SK-N-SH treated with all-trans-retinoic acid at 6 μM for 48 hours (cell line): ENCODE data around the gene KIAA0513.
"Not testable (repeated sequence)": the region's sequence is repeated elsewhere in the genome, so short reads cannot be mapped to it uniquely, and the experiment has no call there.

Source experiments
- ATAC-seq: fragments of 200-7000 bp; cut with Tn5 transposase; 3 replicates; pipeline ENCODE4 v1.9.1; 2020; ENCODE audit warnings: mild to moderate bottlenecking, moderate library complexity
- ARNTL ChIP-seq: fragments of 450-650 bp; formaldehyde crosslinking; IDR thresholded peaks from 2 replicates; pipeline ENCODE4 v1.5.0; 2020; ENCODE audit warnings: low read depth, mild to moderate bottlenecking, moderate library complexity, borderline replicate concordance
- BACH2 ChIP-seq: fragments of 250-450 bp; sonication (Bioruptor Pico); IDR thresholded peaks from 2 replicates; pipeline ENCODE4 v1.9.0; 2021; ENCODE audit warnings: mild to moderate bottlenecking, borderline replicate concordance
- CSDC2 ChIP-seq: fragments of 250-450 bp; sonication (Bioruptor Pico); IDR thresholded peaks from 2 replicates; pipeline ENCODE4 v1.5.0; 2020; ENCODE audit warnings: mild to moderate bottlenecking, moderate library complexity
- ESRRG ChIP-seq: fragments of 250-450 bp; sonication (Bioruptor Pico); IDR thresholded peaks from 2 replicates; pipeline ENCODE4 v1.6.1; 2021; ENCODE audit warnings: mild to moderate bottlenecking
- GLIS3 ChIP-seq: fragments of 250-450 bp; sonication (Bioruptor Pico); IDR thresholded peaks from 2 replicates; pipeline ENCODE4 v1.5.0; 2020; ENCODE audit warnings: mild to moderate bottlenecking, moderate library complexity
- ISL1 ChIP-seq: fragments of 250-450 bp; sonication (Bioruptor Pico); IDR thresholded peaks from 2 replicates; pipeline ENCODE4 v2.1.2; 2022; ENCODE audit warnings: mild to moderate bottlenecking, moderate library complexity
- OSR1 ChIP-seq: fragments of 250-450 bp; sonication (Bioruptor Pico); IDR thresholded peaks from 2 replicates; pipeline ENCODE4 v1.8.0; 2022; ENCODE audit warnings: moderate library complexity, mild to moderate bottlenecking, inconsistent platforms
- RARB ChIP-seq: fragments of 250-450 bp; sonication (Bioruptor Pico); IDR thresholded peaks from 2 replicates; pipeline ENCODE4 v1.8.0; 2021; ENCODE audit warnings: mild to moderate bottlenecking, moderate library complexity
- TCF4 ChIP-seq: fragments of 250-450 bp; sonication (Bioruptor Pico); IDR thresholded peaks from 2 replicates; pipeline ENCODE4 v1.8.0; 2021; ENCODE audit warnings: mild to moderate bottlenecking, moderate library complexity, borderline replicate concordance
- TOX ChIP-seq: fragments of 250-450 bp; sonication (Bioruptor Pico); IDR thresholded peaks from 2 replicates; pipeline ENCODE4 v1.8.0; 2021; ENCODE audit warnings: mild to moderate bottlenecking, moderate library complexity, borderline replicate concordance
- ZC3H10 ChIP-seq: fragments of 250-450 bp; sonication (Bioruptor Pico); IDR thresholded peaks from 2 replicates; pipeline ENCODE4 v1.5.1; 2021; ENCODE audit warnings: mild to moderate bottlenecking, moderate library complexity
- ZFP30 ChIP-seq: fragments of 450-650 bp; formaldehyde crosslinking; IDR thresholded peaks from 2 replicates; pipeline ENCODE4 v1.5.0; 2022; ENCODE audit warnings: mild to moderate bottlenecking, moderate library complexity
- ZNF70 ChIP-seq: fragments of 450-650 bp; formaldehyde crosslinking; IDR thresholded peaks from 2 replicates; pipeline ENCODE4 v1.5.0; 2020; ENCODE audit warnings: mild to moderate bottlenecking, moderate library complexity
- ZNF8 ChIP-seq: fragments of 450-650 bp; formaldehyde crosslinking; IDR thresholded peaks from 2 replicates; pipeline ENCODE4 v1.5.0; 2020; ENCODE audit warnings: mild to moderate bottlenecking, moderate library complexity
- TF ChIP-seq, protein P1 (sequence below): fragments of 250-450 bp; sonication (Bioruptor Pico); IDR thresholded peaks from 2 replicates; pipeline ENCODE4 v1.8.0; 2020; ENCODE audit warnings: mild to moderate bottlenecking, moderate library complexity, borderline replicate concordance
- TF ChIP-seq, protein P2 (sequence below): fragments of 250-450 bp; sonication (Bioruptor Pico); IDR thresholded peaks from 2 replicates; pipeline ENCODE4 v1.5.1; 2020; ENCODE audit warnings: low read depth, mild to moderate bottlenecking, moderate library complexity
- TF ChIP-seq, protein P3 (sequence below): fragments of 250-450 bp; sonication (Bioruptor Pico); IDR thresholded peaks from 2 replicates; pipeline ENCODE4 v1.8.0; 2021; ENCODE audit warnings: low read depth, mild to moderate bottlenecking, moderate library complexity, borderline replicate concordance
- TF ChIP-seq, protein P4 (sequence below): fragments of 250-450 bp; sonication (Bioruptor Pico); IDR thresholded peaks from 2 replicates; pipeline ENCODE4 v1.5.0; 2020; ENCODE audit warnings: mild to moderate bottlenecking, moderate library complexity

KIAA0513 gene

DNA sequence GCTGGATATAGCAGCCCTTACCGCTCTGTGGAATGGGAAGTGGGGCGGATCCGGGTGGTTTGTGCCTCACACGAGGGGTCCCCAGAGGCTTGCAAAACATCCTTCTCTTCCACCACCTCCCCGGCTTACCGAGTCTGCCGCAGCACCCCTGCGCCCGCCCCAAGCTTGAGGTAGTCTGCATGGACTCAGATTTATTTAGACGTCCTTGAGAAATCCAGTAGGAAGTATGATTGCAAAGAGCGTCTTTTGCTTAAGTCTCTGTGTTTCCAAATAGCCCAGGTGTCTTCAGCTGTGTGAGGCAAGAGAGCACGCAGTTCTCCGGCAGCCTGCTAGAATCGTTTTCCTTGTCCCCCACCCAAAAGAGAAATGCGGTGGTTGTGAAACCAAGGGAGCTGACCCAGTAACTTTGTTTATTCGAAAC lies 2.4 kb downstream of the KIAA0513 start:
- ATAC-seq, result no peak
- TF ChIP-seq, protein P1, sequence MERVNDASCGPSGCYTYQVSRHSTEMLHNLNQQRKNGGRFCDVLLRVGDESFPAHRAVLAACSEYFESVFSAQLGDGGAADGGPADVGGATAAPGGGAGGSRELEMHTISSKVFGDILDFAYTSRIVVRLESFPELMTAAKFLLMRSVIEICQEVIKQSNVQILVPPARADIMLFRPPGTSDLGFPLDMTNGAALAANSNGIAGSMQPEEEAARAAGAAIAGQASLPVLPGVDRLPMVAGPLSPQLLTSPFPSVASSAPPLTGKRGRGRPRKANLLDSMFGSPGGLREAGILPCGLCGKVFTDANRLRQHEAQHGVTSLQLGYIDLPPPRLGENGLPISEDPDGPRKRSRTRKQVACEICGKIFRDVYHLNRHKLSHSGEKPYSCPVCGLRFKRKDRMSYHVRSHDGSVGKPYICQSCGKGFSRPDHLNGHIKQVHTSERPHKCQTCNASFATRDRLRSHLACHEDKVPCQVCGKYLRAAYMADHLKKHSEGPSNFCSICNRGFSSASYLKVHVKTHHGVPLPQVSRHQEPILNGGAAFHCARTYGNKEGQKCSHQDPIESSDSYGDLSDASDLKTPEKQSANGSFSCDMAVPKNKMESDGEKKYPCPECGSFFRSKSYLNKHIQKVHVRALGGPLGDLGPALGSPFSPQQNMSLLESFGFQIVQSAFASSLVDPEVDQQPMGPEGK (CRISPR knock-in tag), result no peak
- TF ChIP-seq BACH2 (CRISPR knock-in tag), result no peak
- no peak for TF ChIP-seq TCF4
- TF ChIP-seq, protein P2, sequence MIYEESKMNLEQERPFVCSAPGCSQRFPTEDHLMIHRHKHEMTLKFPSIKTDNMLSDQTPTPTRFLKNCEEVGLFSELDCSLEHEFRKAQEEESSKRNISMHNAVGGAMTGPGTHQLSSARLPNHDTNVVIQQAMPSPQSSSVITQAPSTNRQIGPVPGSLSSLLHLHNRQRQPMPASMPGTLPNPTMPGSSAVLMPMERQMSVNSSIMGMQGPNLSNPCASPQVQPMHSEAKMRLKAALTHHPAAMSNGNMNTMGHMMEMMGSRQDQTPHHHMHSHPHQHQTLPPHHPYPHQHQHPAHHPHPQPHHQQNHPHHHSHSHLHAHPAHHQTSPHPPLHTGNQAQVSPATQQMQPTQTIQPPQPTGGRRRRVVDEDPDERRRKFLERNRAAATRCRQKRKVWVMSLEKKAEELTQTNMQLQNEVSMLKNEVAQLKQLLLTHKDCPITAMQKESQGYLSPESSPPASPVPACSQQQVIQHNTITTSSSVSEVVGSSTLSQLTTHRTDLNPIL (CRISPR knock-in tag), result no peak
- no peak for TF ChIP-seq CSDC2 (CRISPR knock-in tag)
- no peak for TF ChIP-seq ISL1 (CRISPR knock-in tag)
- TF ChIP-seq, protein P3, sequence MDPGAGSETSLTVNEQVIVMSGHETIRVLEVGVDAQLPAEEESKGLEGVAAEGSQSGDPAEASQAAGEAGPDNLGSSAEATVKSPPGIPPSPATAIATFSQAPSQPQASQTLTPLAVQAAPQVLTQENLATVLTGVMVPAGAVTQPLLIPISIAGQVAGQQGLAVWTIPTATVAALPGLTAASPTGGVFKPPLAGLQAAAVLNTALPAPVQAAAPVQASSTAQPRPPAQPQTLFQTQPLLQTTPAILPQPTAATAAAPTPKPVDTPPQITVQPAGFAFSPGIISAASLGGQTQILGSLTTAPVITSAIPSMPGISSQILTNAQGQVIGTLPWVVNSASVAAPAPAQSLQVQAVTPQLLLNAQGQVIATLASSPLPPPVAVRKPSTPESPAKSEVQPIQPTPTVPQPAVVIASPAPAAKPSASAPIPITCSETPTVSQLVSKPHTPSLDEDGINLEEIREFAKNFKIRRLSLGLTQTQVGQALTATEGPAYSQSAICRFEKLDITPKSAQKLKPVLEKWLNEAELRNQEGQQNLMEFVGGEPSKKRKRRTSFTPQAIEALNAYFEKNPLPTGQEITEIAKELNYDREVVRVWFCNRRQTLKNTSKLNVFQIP (CRISPR knock-in tag), result no peak
- no peak for TF ChIP-seq ZNF8 (CRISPR knock-in tag)
- no peak for TF ChIP-seq RARB (CRISPR knock-in tag)
- no peak for TF ChIP-seq ZFP30 (CRISPR knock-in tag)

DNA sequence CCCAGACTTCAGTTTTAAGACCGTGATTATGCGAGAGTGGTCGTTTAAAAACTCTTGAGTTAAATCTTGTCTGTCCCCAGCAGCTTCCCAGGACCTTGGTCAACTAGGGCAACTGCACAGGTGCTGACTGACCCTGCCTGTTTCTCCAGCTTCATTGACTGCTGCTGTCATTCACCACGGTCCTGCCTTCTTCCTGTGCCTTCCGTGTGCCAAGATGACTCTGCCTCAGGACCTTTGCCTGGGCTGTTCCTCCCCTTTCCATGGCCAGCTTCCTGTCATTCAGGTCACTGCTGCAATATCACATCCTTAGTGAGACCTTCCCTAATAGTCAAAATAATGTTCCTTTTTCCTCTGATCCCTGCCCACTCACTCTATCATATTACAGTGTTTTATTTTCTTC lies 3.9 kb downstream of the KIAA0513 start:
- TF ChIP-seq TOX (no peak), OSR1 (CRISPR knock-in tag) (no peak), ZFP30 (CRISPR knock-in tag) (no peak), TCF4 (no peak), GLIS3 (CRISPR knock-in tag) (no peak), ZC3H10 (no peak), ZNF8 (CRISPR knock-in tag) (no peak), ARNTL (CRISPR knock-in tag) (no peak), ESRRG (CRISPR knock-in tag) (no peak), ZNF70 (no peak), BACH2 (CRISPR knock-in tag) (no peak)
- TF ChIP-seq, protein P3 (CRISPR knock-in tag), result no peak
- TF ChIP-seq, protein P4, sequence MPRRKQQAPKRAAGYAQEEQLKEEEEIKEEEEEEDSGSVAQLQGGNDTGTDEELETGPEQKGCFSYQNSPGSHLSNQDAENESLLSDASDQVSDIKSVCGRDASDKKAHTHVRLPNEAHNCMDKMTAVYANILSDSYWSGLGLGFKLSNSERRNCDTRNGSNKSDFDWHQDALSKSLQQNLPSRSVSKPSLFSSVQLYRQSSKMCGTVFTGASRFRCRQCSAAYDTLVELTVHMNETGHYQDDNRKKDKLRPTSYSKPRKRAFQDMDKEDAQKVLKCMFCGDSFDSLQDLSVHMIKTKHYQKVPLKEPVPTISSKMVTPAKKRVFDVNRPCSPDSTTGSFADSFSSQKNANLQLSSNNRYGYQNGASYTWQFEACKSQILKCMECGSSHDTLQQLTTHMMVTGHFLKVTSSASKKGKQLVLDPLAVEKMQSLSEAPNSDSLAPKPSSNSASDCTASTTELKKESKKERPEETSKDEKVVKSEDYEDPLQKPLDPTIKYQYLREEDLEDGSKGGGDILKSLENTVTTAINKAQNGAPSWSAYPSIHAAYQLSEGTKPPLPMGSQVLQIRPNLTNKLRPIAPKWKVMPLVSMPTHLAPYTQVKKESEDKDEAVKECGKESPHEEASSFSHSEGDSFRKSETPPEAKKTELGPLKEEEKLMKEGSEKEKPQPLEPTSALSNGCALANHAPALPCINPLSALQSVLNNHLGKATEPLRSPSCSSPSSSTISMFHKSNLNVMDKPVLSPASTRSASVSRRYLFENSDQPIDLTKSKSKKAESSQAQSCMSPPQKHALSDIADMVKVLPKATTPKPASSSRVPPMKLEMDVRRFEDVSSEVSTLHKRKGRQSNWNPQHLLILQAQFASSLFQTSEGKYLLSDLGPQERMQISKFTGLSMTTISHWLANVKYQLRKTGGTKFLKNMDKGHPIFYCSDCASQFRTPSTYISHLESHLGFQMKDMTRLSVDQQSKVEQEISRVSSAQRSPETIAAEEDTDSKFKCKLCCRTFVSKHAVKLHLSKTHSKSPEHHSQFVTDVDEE (CRISPR knock-in tag), result no peak
- TF ChIP-seq, protein P1 (CRISPR knock-in tag), result no peak
- no peak for ATAC-seq

DNA sequence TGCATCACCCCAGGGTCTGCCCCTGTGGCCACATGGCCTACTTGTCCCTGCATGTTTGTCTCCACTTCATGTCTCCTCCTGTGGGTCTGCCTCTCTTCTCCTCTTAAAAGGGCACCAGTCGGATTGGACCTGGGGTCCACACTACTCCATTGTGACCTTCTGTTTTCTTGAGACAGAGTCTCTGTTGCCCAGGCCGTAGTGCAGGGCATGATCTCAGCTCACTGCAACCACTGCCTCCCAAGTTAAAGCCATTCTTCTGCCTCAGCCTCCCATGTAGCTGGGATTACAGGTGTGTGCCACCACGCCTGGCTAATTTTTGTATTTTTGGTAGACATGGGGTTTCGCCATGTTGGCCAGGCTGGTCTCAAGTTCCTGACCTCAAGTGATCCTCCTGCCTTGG lies 4.6 kb downstream of the KIAA0513 start:
- not testable (repeated sequence) for ATAC-seq
